H9 (cell line): ENCODE results near the gene HS3ST4. TPM values are rescaled to one million over a fixed set of nuclear protein-coding genes. Genes with fewer than 3 reads are reported as not detected.

Experiments
- DNase-seq: peaks from one replicate; pipeline ENCODE4 v3.0.0-alpha.2; 2017
- H2AFZ ChIP-seq: one replicate; pipeline ENCODE4 v1.6.1; 2013; ENCODE audit warnings: mild to moderate bottlenecking, low read length, control low read depth, moderate library complexity
- H2AK5ac ChIP-seq: 2 replicates; pipeline ENCODE4 v1.6.1; 2013; ENCODE audit warnings: low read length, control low read depth, mixed read lengths; ENCODE audit not compliant: insufficient read length
- H2BK120ac ChIP-seq: one replicate; pipeline ENCODE4 v1.6.1; 2013; ENCODE audit warnings: low read depth, mild to moderate bottlenecking, low read length, control low read depth, inconsistent platforms; ENCODE audit not compliant: poor library complexity, severe bottlenecking
- H2BK12ac ChIP-seq: 2 replicates; pipeline ENCODE4 v1.6.1; 2013; ENCODE audit warnings: low read length, control low read depth, mixed read lengths, low read depth; ENCODE audit not compliant: insufficient read length
- H2BK15ac ChIP-seq: 2 replicates; pipeline ENCODE4 v1.6.1; 2013; ENCODE audit warnings: low read depth, low read length, control low read depth
- H2BK20ac ChIP-seq: one replicate; pipeline ENCODE4 v1.6.1; 2013; ENCODE audit warnings: low read depth, mild to moderate bottlenecking, low read length, control low read depth, inconsistent platforms; ENCODE audit not compliant: poor library complexity, severe bottlenecking
- H2BK5ac ChIP-seq: 2 replicates; pipeline ENCODE4 v1.6.1; 2013; ENCODE audit warnings: low read length, control low read depth, mixed read lengths; ENCODE audit not compliant: insufficient read length
- H3K14ac ChIP-seq: 2 replicates; pipeline ENCODE4 v1.6.1; 2013; ENCODE audit warnings: low read length, control low read depth; ENCODE audit not compliant: insufficient read depth
- H3K18ac ChIP-seq: 2 replicates; pipeline ENCODE4 v1.6.1; 2013; ENCODE audit warnings: low read depth, mild to moderate bottlenecking, mixed read lengths, low read length, control low read depth; ENCODE audit not compliant: insufficient read length
- H3K23ac ChIP-seq: 2 replicates; pipeline ENCODE4 v1.6.1; 2013; ENCODE audit warnings: low read length, control low read depth, mixed read lengths, low read depth; ENCODE audit not compliant: insufficient read length
- H3K23me2 ChIP-seq: 2 replicates; pipeline ENCODE4 v1.6.1; 2013; ENCODE audit warnings: low read depth, mild to moderate bottlenecking, mixed read lengths, low read length, control low read depth; ENCODE audit not compliant: insufficient read length, poor library complexity, severe bottlenecking
- H3K27ac ChIP-seq: 2 replicates; pipeline ENCODE4 v1.5.1; 2013; ENCODE audit warnings: low read length, control low read depth, mixed read lengths, low read depth; ENCODE audit not compliant: insufficient read length
- H3K27me3 ChIP-seq: 2 replicates; pipeline ENCODE4 v1.6.1; 2013; ENCODE audit warnings: low read length, control low read depth, inconsistent platforms; ENCODE audit not compliant: insufficient read depth
- H3K4ac ChIP-seq: 2 replicates; pipeline ENCODE4 v1.6.1; 2013; ENCODE audit warnings: low read depth, mild to moderate bottlenecking, control low read depth, inconsistent platforms, low read length, moderate library complexity
- H3K4me1 ChIP-seq: 2 replicates; pipeline ENCODE4 v1.6.1; 2013; ENCODE audit warnings: low read length, control low read depth, inconsistent platforms; ENCODE audit not compliant: insufficient read depth
- H3K4me2 ChIP-seq: 2 replicates; pipeline ENCODE4 v1.6.1; 2013; ENCODE audit warnings: low read length, control low read depth, mixed read lengths; ENCODE audit not compliant: insufficient read length, insufficient read depth
- H3K56ac ChIP-seq: 2 replicates; pipeline ENCODE4 v1.6.1; 2013; ENCODE audit warnings: low read depth, mild to moderate bottlenecking, mixed read lengths, low read length, control low read depth; ENCODE audit not compliant: insufficient read length
- H3K79me1 ChIP-seq: 2 replicates; pipeline ENCODE4 v1.6.1; 2013; ENCODE audit warnings: low read depth, mild to moderate bottlenecking, moderate library complexity, low read length, control low read depth, inconsistent platforms; ENCODE audit not compliant: insufficient read depth, poor library complexity, severe bottlenecking
- H3K79me2 ChIP-seq: 2 replicates; pipeline ENCODE4 v1.6.1; 2013; ENCODE audit warnings: low read length, control low read depth, inconsistent platforms; ENCODE audit not compliant: insufficient read depth
- H3K9ac ChIP-seq: 2 replicates; pipeline ENCODE4 v1.6.1; 2013; ENCODE audit warnings: low read length, control low read depth, mixed read lengths; ENCODE audit not compliant: insufficient read length; ENCODE audit errors: extremely low read depth
- H3K9me3 ChIP-seq: one replicate; pipeline ENCODE4 v1.6.1; 2013; ENCODE audit warnings: low read depth, low read length, inconsistent platforms; ENCODE audit not compliant: control insufficient read depth
- H3T11ph ChIP-seq: one replicate; pipeline ENCODE4 v1.6.1; 2013; ENCODE audit warnings: mild to moderate bottlenecking, low read length, control low read depth, inconsistent platforms
- H4K20me1 ChIP-seq: one replicate; pipeline ENCODE4 v1.6.1; 2013; ENCODE audit not compliant: control insufficient read depth, insufficient read length, insufficient read depth
- H4K5ac ChIP-seq: 2 replicates; pipeline ENCODE4 v1.6.1; 2013; ENCODE audit warnings: low read depth, mild to moderate bottlenecking, mixed read lengths, low read length, control low read depth; ENCODE audit not compliant: insufficient read length
- H4K8ac ChIP-seq: replicated peaks from 2 replicates; pipeline ENCODE4 v1.6.1; 2013; ENCODE audit warnings: low read length, control low read depth, mixed read lengths, low read depth; ENCODE audit not compliant: insufficient read length
- H4K91ac ChIP-seq: 2 replicates; pipeline ENCODE4 v1.6.1; 2013; ENCODE audit warnings: low read depth, mild to moderate bottlenecking, moderate library complexity, mixed read lengths, low read length, control low read depth; ENCODE audit not compliant: insufficient read length
- H3K27ac Mint-ChIP-seq, 3 experiments: 2 replicates in 2 of 3; 3 replicates in 1 of 3; pipeline ENCODE4 v1.8.0; 2020 to 2021; ENCODE audit warnings: mixed read lengths in 3 of 3, mild to moderate bottlenecking in 1 of 3, moderate library complexity in 1 of 3
- H3K27me3 Mint-ChIP-seq: 2 replicates; pipeline ENCODE4 v1.8.0; 2021; ENCODE audit warnings: low read depth, mild to moderate bottlenecking, moderate library complexity, mixed read lengths
- H3K36me3 Mint-ChIP-seq, 3 experiments: 2 replicates in 2 of 3; 3 replicates in 1 of 3; pipeline ENCODE4 v1.8.0; 2020 to 2021; ENCODE audit warnings: low read depth in 3 of 3, mixed read lengths in 3 of 3; ENCODE audit not compliant: insufficient read depth in 1 of 3
- H3K4me1 Mint-ChIP-seq, 2 experiments: 2 replicates each; pipeline ENCODE4 v1.8.0; 2020; ENCODE audit warnings: mixed read lengths in 2 of 2
- H3K4me3 Mint-ChIP-seq, 2 experiments: 2 replicates in 1 of 2; 3 replicates in 1 of 2; pipeline ENCODE4 v1.8.0; 2020 to 2021; ENCODE audit warnings: mild to moderate bottlenecking in 2 of 2, mixed read lengths in 2 of 2, moderate library complexity in 1 of 2
- H3K9me3 Mint-ChIP-seq, 2 experiments: 2 replicates in 1 of 2; 3 replicates in 1 of 2; pipeline ENCODE4 v1.8.0; 2020; ENCODE audit warnings: mild to moderate bottlenecking in 2 of 2, mixed read lengths in 2 of 2, moderate library complexity in 1 of 2
- CTCF ChIP-seq: fragments of 200-600 bp; sonication (generic); conservative IDR thresholded peaks from 3 replicates; pipeline ENCODE4 v1.8.0; 2021; ENCODE audit warnings: antibody characterized with exemption, mild to moderate bottlenecking
- WGBS: extraction: QIAGEN DNeasy Blood & Tissue Kit; methylation state at CpG from one replicate; pipeline ENCODE4 v1.1.7; 2013; ENCODE audit warnings: missing lambda C conversion rate, low lambda C conversion rate, mixed read lengths; ENCODE audit not compliant: insufficient read length; ENCODE audit errors: extremely low coverage; 5-methylcytosine and 5-hydroxymethylcytosine counted together
- total RNA-seq: library from RNA; stranded (reverse); gene quantifications from 2 replicates; pipeline ENCODE4 v1.2.1, GENCODE V29; 2021

The HS3ST4 gene
- total RNA-seq, 1 experiment from 2014 or later: 1.7 TPM

- Histone ChIP-seq H3K9ac (no peak overlapping the region), H3K9me3 (no peaks in the 10 kb centered on the region), H2AK5ac (no peak overlapping the region), H3K23ac (no peak overlapping the region), H3K79me2 (no peaks in the 10 kb centered on the region), H3K79me1 (no peaks in the 10 kb centered on the region), H4K5ac (no peak overlapping the region), H3T11ph (no peak overlapping the region), H3K4me2 (no peak overlapping the region), H3K4ac (no peak overlapping the region), H4K20me1 (no peaks in the 10 kb centered on the region), H4K91ac (no peak overlapping the region), H2BK5ac (no peak overlapping the region), H2BK120ac (no peak overlapping the region), H3K27me3 (no peaks in the 10 kb centered on the region), H3K18ac (no peak overlapping the region), H2AFZ (no peak overlapping the region), H2BK12ac (no peak overlapping the region), H3K56ac (no peak overlapping the region), H2BK15ac (no peak overlapping the region), H3K23me2 (no peaks in the 10 kb centered on the region), H3K27ac (no peak overlapping the region), H4K8ac (no peak overlapping the region), H3K14ac (no peak overlapping the region), H2BK20ac (no peak overlapping the region), H3K4me1 (no peaks in the 10 kb centered on the region)
- Mint-ChIP-seq H3K27me3 (no peaks in the 10 kb centered on the region; the same call in 1 of the 2 replicates), H3K9me3 (peaks cover 8 to 17% of the 10 kb centered on the region in 2 experiments; a peak in 4 of 5 replicates), H3K36me3 (no peaks in the 10 kb centered on the region), H3K4me3 (no peak overlapping the region), H3K27ac (no peak overlapping the region; a peak in 1 of 7 replicates), H3K4me1 (no peaks in the 10 kb centered on the region)
- TF ChIP-seq CTCF: no peak
- no peak for DNase-seq
- WGBS: no CpG with 5 or more reads among the region's 4 CpGs
These were observed 48.1 kb upstream of the HS3ST4 start for GRCh38 chr16:25643633-25644032.
